ENCODE measurements around the gene TCHHL1.

Gene TCHHL1

DNA sequence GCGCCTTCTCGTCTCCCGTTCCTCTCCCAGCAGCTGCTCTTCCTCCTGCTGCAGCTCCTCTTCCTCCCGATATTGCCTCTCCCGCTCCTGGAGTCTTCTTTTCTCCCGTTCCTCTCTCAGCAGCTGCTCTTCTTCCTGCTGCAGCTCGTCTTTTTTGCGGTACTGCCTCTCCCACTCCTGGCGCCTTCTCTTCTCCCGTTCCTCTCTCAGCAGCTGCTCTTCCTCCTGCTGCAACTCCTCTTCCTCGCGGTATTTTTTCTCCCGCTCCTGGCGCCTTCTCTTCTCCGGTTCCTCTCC is 21.1 kb upstream of the TCHHL1 start:
- peak overlapping the region; percentile 55; the same call in 1 of the 2 replicates for H3K4me3 ChIP-seq (ENCODE audit: control insufficient read depth, low read depth, low read length)
- TF ChIP-seq, protein P1, sequence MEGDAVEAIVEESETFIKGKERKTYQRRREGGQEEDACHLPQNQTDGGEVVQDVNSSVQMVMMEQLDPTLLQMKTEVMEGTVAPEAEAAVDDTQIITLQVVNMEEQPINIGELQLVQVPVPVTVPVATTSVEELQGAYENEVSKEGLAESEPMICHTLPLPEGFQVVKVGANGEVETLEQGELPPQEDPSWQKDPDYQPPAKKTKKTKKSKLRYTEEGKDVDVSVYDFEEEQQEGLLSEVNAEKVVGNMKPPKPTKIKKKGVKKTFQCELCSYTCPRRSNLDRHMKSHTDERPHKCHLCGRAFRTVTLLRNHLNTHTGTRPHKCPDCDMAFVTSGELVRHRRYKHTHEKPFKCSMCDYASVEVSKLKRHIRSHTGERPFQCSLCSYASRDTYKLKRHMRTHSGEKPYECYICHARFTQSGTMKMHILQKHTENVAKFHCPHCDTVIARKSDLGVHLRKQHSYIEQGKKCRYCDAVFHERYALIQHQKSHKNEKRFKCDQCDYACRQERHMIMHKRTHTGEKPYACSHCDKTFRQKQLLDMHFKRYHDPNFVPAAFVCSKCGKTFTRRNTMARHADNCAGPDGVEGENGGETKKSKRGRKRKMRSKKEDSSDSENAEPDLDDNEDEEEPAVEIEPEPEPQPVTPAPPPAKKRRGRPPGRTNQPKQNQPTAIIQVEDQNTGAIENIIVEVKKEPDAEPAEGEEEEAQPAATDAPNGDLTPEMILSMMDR (IDR thresholded peaks at IDR 0.05; ENCODE audit: control insufficient read depth, insufficient read depth, low read depth, low read length, missing control alignments): no peak
- DNase-seq (ENCODE audit: low read depth): no peak

GRCh38 chr1:152109231-152109997 is 20.6 kb upstream of the TCHHL1 start:
- TF ChIP-seq, protein P1 (IDR thresholded peaks at IDR 0.05; ENCODE audit: control insufficient read depth, insufficient read depth, low read depth, low read length, missing control alignments): no peak
- DNase-seq (ENCODE audit: low read depth): no peak
- H3K4me3 ChIP-seq (ENCODE audit: control insufficient read depth, low read depth, low read length): peak overlapping the region; percentile 10

GRCh38 chr1:152108882-152109222 is 20.0 kb upstream of the TCHHL1 start:
- TF ChIP-seq, protein P1 (IDR thresholded peaks at IDR 0.05; ENCODE audit: control insufficient read depth, insufficient read depth, low read depth, low read length, missing control alignments): no peak
- H3K4me3 ChIP-seq (ENCODE audit: control insufficient read depth, low read depth, low read length): no peak overlapping the region; the same call in 1 of the 2 replicates
- no peak for DNase-seq (ENCODE audit: low read depth)

DNA sequence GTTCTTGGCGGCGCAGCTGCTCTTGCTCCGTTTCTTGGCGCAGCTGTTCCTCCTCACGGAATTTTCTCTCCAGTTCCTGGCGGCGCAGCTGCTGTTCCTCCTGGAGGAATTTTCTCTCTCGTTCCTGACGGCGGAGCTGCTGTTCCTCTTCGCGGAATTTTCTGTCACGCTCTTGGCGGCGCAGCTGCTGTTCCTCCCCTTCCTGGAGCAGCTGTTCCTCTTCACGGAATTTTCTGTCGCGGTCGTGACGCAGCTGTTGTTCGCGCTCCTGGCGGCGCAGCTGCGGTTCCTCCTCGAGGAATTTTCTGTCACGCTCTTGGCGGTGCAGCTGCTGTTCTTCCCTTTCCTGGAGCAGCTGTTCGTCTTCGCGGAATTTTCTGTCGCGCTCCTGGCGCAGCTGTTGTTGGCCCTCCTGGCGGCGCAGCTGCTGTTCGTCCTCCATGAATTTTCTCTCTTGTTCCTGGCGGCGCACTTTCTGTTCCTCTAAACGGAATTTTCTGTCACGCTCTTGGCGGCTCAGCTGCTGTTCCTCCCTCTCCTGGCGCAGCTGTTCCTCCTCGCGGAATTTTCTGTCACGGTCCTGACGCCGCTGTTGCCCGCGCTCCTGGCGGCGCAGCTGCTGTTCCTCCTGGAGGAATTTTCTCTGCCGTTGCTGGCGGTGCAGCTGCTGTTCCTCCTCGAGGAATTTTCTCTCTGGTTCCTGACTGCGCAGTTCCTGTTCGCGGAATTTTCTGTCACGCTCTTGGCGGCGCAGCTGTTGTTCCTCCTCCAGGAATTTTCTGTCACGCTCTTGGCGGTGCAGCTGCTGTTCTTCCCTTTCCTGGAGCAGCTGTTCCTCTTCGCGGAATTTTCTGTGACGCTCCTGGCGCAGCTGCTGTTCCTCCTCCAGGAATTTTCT is 19.4 kb upstream of the TCHHL1 start:
- H3K4me3 ChIP-seq (ENCODE audit: control insufficient read depth, low read depth, low read length): peak overlapping the region; percentile 34
- TF ChIP-seq, protein P1 (IDR thresholded peaks at IDR 0.05; ENCODE audit: control insufficient read depth, insufficient read depth, low read depth, low read length, missing control alignments): peak; percentile 5
- peak; percentile 3 for DNase-seq (ENCODE audit: low read depth)

DNA sequence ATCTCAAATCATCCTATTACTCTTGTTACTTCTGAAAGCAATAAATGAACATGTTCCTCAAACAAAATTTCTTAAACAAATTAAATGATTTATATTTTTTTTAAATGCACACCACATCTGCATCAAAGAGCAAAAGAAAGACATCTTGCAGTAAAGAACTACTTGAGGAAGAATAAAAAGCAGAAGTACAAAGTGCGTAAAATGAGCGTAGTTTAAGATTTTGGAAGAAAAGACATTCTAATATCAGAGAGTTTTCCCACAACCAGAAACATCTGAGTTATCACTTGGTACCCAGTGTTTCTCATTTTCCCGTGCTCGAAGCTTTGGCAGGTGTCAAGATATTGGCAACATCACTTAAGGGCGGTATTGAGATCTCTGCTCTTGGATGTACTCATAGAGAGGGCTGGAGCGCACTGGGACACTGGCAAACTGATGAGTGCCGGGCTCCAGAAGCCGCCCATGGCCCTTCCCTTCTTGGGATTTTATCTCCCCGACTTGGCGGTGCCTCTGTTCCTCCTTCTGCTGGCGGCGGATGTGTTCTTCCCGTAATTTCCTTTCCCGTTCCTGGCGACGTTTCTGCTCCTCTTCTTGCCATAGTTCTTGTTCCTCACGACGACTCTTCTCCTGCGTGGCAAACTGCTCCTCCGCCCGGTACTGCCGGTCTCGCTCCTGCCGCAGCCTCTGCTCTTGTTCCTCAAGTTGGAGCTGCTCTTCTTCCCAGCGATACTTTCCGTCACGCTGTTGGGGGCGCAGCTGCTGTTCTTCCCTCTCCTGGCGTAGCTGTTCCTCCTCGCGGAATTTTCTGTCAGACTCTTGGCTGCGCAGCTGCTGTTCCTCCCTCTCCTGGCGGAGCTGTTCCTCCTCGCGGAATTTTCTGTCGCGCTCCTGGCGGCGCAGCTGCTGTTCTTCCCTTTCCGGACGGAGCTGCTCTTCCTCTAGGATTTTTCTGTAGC is 18.4 kb upstream of the TCHHL1 start:
- TF ChIP-seq, protein P1 (IDR thresholded peaks at IDR 0.05; ENCODE audit: control insufficient read depth, insufficient read depth, low read depth, low read length, missing control alignments): no peak
- no peak for DNase-seq (ENCODE audit: low read depth)
- peak overlapping the region; percentile 34 for H3K4me3 ChIP-seq (ENCODE audit: control insufficient read depth, low read depth, low read length)

DNA sequence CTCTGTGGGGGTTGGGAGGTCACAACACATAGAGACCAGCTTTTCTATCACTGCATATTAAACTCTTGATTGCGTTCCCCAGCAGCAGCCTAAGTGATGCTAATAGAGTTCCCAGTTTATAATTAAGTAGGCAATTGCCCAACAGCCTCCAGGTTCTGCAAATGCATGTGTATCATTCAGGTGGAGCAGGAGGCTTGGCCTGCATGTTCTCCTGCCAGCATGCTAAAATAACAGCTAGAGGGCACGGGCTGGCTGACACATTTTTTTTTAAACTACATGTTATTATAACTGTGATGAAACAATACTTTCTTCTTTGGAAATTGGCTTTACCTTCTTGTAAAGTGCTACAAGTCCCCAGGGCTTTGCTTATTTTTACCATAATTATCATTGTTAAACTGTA is 16.0 kb upstream of the TCHHL1 start:
- TF ChIP-seq, protein P1 (IDR thresholded peaks at IDR 0.05; ENCODE audit: control insufficient read depth, insufficient read depth, low read depth, low read length, missing control alignments): no peak
- no peak overlapping the region for H3K4me3 ChIP-seq (ENCODE audit: control insufficient read depth, low read depth, low read length)
- no peak for DNase-seq (ENCODE audit: low read depth)
